GM06990 (cell line): ENCODE measurements around the gene PCDHA10.

Experiments
- DNase-seq: peaks from one replicate; pipeline ENCODE4 v3.0.0-alpha.2; 2011; ENCODE audit not compliant: insufficient read length; ENCODE audit errors: extremely low read depth
- H3K27me3 ChIP-seq: replicated peaks from 2 replicates; pipeline ENCODE4 v1.6.0; 2011; ENCODE audit warnings: low read length; ENCODE audit not compliant: control insufficient read depth, insufficient read depth
- H3K36me3 ChIP-seq: 2 replicates; pipeline ENCODE4 v1.5.1; 2011; ENCODE audit warnings: low read length; ENCODE audit not compliant: control insufficient read depth, insufficient read depth
- H3K4me3 ChIP-seq: replicated peaks from 2 replicates; pipeline ENCODE4 v1.5.1; 2011; ENCODE audit warnings: low read depth, mild to moderate bottlenecking, control low read depth, low read length
- CTCF ChIP-seq: IDR thresholded peaks from 2 replicates; pipeline ENCODE4 v1.5.1; 2011; ENCODE audit warnings: low read length, control low read depth, mild to moderate bottlenecking, inconsistent platforms; ENCODE audit not compliant: insufficient read depth, poor library complexity, severe bottlenecking

Gene PCDHA10

DNA sequence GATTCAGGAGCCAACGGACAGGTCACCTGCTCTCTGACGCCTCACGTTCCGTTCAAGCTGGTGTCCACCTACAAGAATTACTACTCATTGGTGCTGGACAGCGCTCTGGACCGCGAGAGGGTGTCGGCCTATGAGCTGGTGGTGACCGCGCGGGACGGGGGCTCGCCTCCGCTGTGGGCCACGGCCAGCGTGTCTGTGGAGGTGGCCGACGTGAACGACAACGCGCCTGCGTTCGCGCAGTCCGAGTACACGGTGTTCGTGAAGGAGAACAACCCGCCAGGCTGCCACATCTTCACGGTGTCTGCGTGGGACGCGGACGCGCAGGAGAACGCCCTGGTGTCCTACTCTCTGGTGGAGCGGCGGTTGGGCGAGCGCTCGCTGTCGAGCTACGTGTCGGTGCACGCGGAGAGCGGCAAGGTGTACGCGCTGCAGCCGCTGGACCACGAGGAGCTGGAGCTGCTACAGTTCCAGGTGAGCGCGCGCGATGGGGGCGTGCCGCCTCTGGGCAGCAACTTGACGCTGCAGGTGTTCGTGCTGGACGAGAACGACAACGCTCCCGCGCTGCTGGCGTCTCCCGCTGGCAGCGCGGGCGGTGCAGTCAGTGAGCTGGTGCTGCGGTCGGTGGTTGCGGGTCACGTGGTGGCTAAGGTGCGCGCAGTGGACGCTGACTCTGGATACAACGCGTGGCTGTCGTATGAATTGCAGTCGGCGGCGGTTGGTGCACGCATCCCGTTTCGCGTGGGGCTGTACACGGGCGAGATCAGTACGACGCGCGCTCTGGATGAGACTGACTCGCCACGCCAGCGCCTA is 1.7 kb downstream of the PCDHA10 start:
- TF ChIP-seq CTCF = no peak
- H3K27me3 ChIP-seq = no peaks in the 10 kb centered on the region
- no peak for DNase-seq
- H3K36me3 ChIP-seq = no peaks in the 10 kb centered on the region
- H3K4me3 ChIP-seq = no peak overlapping the region

GRCh38 chr5:140857987-140858240 is 2.2 kb downstream of the PCDHA10 start:
- Histone ChIP-seq H3K36me3 (no peaks in the 10 kb centered on the region), H3K4me3 (no peak overlapping the region), H3K27me3 (no peaks in the 10 kb centered on the region)
- no peak for DNase-seq
- TF ChIP-seq CTCF = no peak

DNA sequence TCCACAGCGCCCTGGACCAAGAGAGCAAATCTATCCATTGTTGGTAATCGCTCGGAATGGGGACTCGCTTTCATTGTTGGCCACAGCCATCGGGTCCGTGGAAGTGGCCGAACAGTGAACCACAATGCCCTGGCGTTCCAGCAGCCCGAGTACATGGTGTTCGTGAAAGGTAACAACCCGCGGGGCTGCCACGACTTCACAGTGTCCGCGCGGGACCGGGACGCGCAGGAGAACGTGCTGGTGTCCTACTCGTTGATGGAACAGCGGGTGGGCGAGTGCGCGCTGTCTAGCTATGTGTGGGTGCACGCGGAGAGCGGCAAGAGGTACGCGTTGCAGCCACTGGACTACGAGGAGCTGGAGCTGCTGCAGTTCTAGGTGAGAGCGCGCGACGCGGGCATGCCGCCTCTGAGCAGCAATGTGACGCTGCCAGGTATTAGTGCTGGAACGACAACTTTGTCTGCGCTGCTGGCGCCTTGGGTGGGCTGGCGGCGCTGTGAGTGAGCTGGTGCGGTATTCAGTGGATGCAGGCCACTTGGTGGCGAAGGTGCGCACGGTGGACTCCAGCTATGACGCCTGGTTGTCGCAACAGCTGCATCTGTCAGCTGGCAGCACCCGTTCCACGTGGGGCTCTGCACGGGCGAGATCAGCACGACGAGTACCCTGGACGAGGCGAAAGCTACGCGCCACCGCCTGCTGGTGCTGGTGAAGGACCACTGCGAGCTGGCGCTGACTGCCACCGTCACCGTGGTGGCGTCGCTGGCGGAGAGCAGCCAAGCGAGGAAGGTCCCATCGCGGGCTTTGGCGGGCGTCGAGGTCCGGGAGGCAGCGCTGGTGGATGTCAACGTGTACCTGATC is 7.0 kb downstream of the PCDHA10 start:
- Histone ChIP-seq H3K4me3 (no peak overlapping the region), H3K27me3 (no peaks in the 10 kb centered on the region), H3K36me3 (no peaks in the 10 kb centered on the region)
- no peak for TF ChIP-seq CTCF
- DNase-seq = no peak

DNA sequence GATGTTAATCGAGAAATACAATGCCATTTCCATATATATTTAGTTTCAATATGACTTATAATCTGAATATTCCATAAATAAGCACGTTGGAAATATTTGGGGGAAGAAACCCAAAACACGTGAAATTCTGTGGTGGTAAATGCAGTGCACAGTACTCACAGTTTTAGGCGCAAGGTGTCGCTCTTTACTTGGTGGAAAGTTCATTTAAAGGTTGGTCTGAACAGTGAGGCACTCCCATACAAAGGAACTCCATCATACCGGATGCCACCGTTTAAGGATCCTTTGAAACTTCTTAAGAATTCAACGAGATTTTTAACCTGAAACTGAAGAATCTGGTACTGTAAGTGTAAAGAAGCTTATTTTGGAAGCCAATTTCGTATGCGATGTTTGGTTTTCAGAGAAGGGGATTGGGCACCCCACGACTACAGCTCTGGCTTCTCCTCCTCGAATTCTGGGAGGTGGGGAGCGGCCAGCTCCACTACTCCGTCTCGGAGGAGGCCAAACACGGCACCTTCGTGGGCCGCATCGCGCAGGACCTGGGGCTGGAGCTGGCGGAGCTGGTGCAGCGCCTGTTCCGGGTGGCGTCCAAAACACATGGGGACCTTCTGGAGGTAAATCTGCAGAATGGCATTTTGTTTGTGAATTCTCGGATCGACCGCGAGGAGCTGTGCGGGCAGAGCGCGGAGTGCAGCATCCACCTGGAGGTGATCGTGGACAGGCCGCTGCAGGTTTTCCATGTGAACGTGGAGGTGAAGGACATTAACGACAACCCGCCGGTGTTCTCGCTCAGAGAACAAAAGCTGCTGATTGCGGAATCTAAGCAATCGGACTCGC is 13.2 kb downstream of the PCDHA10 start, which contains the start of gene PCDHA11:
TSS of gene PCDHA11 (plus strand) at position 237 of the 834 bp plus-strand sequence. CDS start at position 384, 147 bp downstream.
- Histone ChIP-seq H3K27me3 (no peaks in the 10 kb centered on the region), H3K36me3 (no peaks in the 10 kb centered on the region), H3K4me3 (no peak within 1 kb of the TSS)
- no peak for TF ChIP-seq CTCF
- DNase-seq = no peak

- Histone ChIP-seq H3K36me3 (no peaks in the 10 kb centered on the region), H3K27me3 (no peaks in the 10 kb centered on the region), H3K4me3 (no peak overlapping the region)
- DNase-seq = no peak
- no peak for TF ChIP-seq CTCF
These were observed 13.8 kb downstream of the PCDHA10 start for GRCh38 chr5:140869555-140869886.
